Bronchial epithelial cell (primary cell): Measurements from ENCODE around the gene TBC1D3B. TPM values are rescaled to one million over a fixed set of nuclear protein-coding genes. Genes with fewer than 3 reads are reported as not detected.
"Not testable (repeated sequence)": the region's sequence is repeated elsewhere in the genome, so short reads cannot be mapped to it uniquely, and the experiment has no call there.

Experiments
- DNase-seq: peaks from one replicate; pipeline ENCODE4 v3.0.0-alpha.2; 2010; ENCODE audit warnings: low read depth
- FAIRE-seq: peaks from 2 replicates; lab custom pipeline; 2011; peaks lifted over from hg19 to GRCh38; lab: Jason Lieb, UNC
- H3K27me3 ChIP-seq: 2 replicates; pipeline ENCODE4 v1.5.1; 2011; ENCODE audit warnings: low read length; ENCODE audit not compliant: control insufficient read depth, insufficient read depth
- H3K36me3 ChIP-seq: 2 replicates; pipeline ENCODE4 v1.5.1; 2011; ENCODE audit warnings: low read length; ENCODE audit not compliant: control insufficient read depth, insufficient read depth
- H3K4me3 ChIP-seq: 2 replicates; pipeline ENCODE4 v1.5.1; 2011; ENCODE audit warnings: mild to moderate bottlenecking, low read depth, low read length, control low read depth
- total RNA-seq: library from RNA; depleted of rRNA; stranded (reverse); fragments of >200 nt; gene quantifications from 2 replicates; pipeline ENCODE4 v1.2.1, GENCODE V29; 2014
- TF ChIP-seq, protein P1 (sequence below): IDR thresholded peaks from 2 replicates; pipeline ENCODE4 v1.5.1; 2011; ENCODE audit warnings: mild to moderate bottlenecking, moderate library complexity, low read length, control low read depth, inconsistent platforms; ENCODE audit not compliant: insufficient read depth, severe bottlenecking

TBC1D3B gene
- total RNA-seq, 1 donor from 2014 or later = 0.79 TPM

DNA sequence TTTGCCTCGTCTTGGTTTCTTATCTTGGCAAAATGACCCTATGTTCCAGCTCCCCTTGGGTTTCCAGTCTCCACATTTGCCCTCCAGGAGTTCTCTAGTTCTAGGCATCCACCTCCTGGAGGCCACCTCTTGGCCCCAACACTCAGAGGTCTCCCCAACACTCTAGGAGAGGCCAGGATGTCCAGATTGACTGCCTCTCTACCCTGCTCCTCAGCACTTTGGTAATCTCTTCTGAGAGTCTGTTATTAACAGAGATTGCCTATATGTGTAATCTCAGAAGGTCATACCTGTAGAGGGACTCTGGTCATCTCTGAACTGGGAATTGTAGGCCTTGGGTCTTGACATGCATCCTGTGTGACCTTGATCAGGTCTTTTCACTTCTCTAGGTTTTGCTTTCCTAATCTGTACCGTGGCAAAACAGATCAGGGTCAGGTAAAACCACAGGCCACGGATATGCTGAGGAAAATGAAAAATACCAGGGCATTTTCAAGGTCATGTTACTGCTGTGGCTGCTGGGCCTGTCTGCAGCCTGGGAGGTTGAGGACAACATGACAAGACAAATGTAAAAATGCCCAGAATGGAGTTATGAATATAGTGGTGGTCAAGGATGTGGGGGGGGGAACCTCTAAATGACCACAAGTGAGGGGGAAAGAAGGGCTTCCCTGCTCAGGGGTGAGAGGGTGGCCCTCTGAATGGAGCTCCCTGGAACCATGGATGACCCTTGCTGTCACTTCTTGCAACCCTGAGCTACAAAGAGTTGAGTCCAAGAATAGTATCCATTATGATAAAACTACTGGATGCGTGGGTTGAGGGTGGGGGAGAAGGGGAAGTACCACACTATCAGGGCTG is 29.4 kb upstream of the TBC1D3B start:
- TF ChIP-seq, protein P1, sequence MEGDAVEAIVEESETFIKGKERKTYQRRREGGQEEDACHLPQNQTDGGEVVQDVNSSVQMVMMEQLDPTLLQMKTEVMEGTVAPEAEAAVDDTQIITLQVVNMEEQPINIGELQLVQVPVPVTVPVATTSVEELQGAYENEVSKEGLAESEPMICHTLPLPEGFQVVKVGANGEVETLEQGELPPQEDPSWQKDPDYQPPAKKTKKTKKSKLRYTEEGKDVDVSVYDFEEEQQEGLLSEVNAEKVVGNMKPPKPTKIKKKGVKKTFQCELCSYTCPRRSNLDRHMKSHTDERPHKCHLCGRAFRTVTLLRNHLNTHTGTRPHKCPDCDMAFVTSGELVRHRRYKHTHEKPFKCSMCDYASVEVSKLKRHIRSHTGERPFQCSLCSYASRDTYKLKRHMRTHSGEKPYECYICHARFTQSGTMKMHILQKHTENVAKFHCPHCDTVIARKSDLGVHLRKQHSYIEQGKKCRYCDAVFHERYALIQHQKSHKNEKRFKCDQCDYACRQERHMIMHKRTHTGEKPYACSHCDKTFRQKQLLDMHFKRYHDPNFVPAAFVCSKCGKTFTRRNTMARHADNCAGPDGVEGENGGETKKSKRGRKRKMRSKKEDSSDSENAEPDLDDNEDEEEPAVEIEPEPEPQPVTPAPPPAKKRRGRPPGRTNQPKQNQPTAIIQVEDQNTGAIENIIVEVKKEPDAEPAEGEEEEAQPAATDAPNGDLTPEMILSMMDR = no peak

DNA sequence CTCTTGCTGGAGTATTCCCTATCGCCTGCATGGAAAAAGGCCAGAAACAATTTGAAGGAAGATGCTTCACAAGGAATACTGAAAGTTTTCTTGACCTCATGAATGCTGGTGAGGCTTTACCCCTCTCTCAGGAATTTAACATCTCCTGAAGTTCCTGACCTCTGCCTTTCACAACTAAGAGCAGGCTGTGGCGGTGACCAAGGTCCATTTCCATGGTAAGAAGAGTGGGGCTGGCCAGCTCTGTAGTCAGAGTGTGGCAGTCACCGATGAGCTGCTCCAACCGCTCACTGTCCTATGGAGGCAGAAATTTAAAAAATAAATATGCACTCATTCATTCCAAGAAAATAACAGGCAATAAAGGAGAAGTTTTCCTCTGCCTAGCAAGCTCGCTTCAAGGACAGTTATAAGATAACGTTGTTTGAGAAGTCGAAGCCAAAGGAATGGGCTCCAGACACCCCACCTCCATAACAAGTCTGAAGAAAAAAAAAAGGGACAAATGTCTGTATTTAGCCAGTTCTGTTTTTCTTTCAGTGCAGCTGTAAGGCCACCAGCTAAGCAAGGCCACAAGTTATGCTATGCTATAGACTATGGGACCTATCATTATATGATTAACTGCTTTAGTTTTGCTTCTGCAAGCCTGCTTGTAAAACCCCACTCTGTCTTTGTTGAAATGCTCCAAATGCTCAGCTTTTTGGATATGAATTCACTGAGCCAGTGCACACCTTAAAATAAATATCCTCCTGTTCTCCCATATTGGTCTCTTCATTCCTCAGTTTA is 28.5 kb upstream of the TBC1D3B start:
- Histone ChIP-seq H3K36me3 (no peaks in the 10 kb centered on the region), H3K4me3 (no peak overlapping the region), H3K27me3 (no peaks in the 10 kb centered on the region)
- DNase-seq (no peak), FAIRE-seq (no peak)
- TF ChIP-seq, protein P1 = no peak

More for the DNA sequence above, 29.4 kb upstream of the TBC1D3B start:
- Histone ChIP-seq H3K36me3 (no peaks in the 10 kb centered on the region), H3K27me3 (no peaks in the 10 kb centered on the region), H3K4me3 (no peak overlapping the region)
- DNase-seq (no peak), FAIRE-seq (no peak)

DNA sequence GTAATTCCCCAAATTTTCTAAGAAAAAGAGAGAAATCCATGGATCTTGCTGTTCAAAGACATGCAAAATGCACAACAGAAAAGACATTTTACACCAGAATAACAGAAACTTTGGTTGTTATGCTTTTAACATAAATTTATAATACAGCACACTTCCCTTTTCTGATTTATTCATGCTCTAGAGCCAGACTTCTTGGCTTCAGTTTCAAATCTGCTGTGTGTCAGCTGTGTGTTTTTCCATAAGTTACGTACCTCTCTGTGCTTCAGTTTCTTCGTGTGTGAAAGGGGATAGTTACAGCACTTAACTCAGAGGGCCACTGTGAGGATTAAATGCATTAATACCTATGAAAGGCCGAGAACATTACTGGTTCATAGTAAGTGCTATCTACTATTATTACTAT is 26.9 kb upstream of the TBC1D3B start:
- FAIRE-seq = no peak
- no peaks in the 10 kb centered on the region for H3K36me3 ChIP-seq
- DNase-seq = no peak
- H3K4me3 ChIP-seq = no peak overlapping the region
- TF ChIP-seq, protein P1 = no peak
- no peaks in the 10 kb centered on the region for H3K27me3 ChIP-seq

DNA sequence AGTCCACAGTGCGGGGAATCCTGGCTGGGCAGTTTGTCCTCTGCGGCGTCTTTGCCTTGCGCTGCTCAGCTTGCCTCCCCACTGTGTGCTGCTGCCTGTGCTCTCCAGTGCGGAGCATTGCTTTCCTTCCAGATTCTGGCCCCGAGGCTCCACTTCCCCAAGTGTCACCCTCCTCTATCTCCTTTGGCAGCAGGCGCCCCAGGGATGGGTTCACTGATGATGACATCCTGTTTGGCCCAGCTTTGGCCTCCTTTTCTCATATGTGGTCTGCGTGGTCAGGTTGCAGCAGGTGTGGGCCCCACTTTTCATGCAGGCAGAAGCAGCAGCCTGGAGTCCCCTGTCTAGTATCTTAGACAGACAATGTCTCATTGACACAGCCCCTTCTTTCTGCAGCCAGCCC is 25.1 kb upstream of the TBC1D3B start:
- H3K27me3 ChIP-seq, DNase-seq, FAIRE-seq, H3K4me3 ChIP-seq, H3K36me3 ChIP-seq: not testable (repeated sequence)

DNA sequence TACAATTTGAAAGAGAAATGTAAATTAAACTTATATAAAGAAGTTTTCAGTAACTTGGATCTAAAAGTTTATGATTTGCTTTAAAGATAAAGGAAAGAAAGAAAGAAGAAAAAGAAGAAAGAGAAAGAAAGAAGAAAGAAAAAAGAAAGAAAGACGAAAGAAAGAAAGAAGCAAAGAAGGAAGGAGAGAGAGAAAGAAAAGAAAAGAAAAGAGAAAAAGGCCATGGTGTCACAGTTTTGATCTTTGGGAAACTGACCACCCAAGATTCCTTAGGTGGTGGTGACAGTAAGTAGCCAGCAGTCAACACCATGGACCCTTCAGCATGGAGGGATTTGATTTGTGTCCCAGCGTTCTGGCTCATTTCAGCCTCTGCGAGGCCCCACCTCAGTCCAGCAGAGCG is 24.7 kb upstream of the TBC1D3B start:
- FAIRE-seq, DNase-seq, H3K36me3 ChIP-seq, H3K27me3 ChIP-seq, H3K4me3 ChIP-seq: not testable (repeated sequence)

DNA sequence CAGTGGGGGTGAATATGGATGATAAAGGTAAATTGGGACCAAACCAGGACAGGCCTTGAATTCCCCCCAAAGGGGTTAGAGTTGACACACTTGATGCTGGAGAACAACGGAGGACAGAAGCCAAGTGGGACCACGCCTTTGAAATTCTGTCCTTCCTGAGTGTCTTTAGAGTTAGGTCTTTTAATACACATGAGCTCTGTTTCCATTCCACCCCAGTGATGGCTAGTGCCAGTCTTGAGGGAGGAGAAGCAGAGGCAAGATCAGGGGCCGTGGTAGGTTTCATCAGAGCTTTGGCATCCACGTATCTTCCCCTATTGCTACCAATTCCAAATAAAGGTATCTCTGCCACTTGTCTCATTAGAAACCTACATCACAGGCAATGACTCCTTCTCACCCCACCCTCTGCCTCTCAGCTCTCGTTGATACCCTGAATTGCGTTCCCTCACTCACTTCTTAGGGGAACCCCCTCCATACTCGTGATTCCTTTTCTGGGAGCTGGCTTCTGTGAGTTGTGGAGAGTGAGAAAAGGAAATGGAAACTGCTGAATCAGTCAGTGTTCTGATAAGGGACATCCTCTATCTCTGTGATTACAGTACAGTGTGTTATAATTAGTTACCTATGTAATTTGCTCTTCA is 22.5 kb upstream of the TBC1D3B start:
- Histone ChIP-seq H3K4me3 (no peak overlapping the region), H3K36me3 (no peaks in the 10 kb centered on the region), H3K27me3 (no peaks in the 10 kb centered on the region)
- no peak for DNase-seq
- FAIRE-seq = no peak
- TF ChIP-seq, protein P1 = no peak
